ENCODE data around the gene IFI35.

Gene IFI35

GRCh38 chr17:43020789-43021740 is 14.5 kb downstream of the IFI35 start:
- DNase-seq (ENCODE audit: low read depth, low spot score) = no peak
- H3K27ac ChIP-seq = peak overlapping the region; percentile 61

- H3K27ac ChIP-seq = peak within 1 kb of the TSS; percentile 61
- no peak for DNase-seq (ENCODE audit: low read depth, low spot score)
Measured at GRCh38 chr17:43021741-43022512, 15.3 kb downstream of the IFI35 start, which contains the start of gene VAT1. TSS of gene VAT1 (minus strand) at chr17:43022385. CDS start at chr17:43022322, 63 bp downstream.

- no peak within 1 kb of the TSS for H3K27ac ChIP-seq
- DNase-seq (ENCODE audit: low read depth, low spot score) = peak; percentile 31
Measured at GRCh38 chr17:43024407-43025289, 18.1 kb downstream of the IFI35 start, which contains the start of gene RND2. TSS of gene RND2 (plus strand) at chr17:43025231. CDS start at chr17:43025348, 117 bp downstream.

GRCh38 chr17:43025290-43025657 is 18.7 kb downstream of the IFI35 start:
- DNase-seq (ENCODE audit: low read depth, low spot score) = no peak

GRCh38 chr17:43025766-43026537 is 19.4 kb downstream of the IFI35 start:
- DNase-seq (ENCODE audit: low read depth, low spot score) = no peak
- H3K27ac ChIP-seq = no peak overlapping the region

More at GRCh38 chr17:43025290-43025657, 18.7 kb downstream of the IFI35 start:
- H3K27ac ChIP-seq = no peak overlapping the region

- DNase-seq (ENCODE audit: low read depth, low spot score) = no peak
- H3K27ac ChIP-seq = no peak overlapping the region
Measured at GRCh38 chr17:43026595-43026994, 20.0 kb downstream of the IFI35 start.

- DNase-seq (ENCODE audit: low read depth, low spot score) = no peak
- H3K27ac ChIP-seq = no peak overlapping the region
Measured at GRCh38 chr17:43027091-43028032, 20.8 kb downstream of the IFI35 start.

- no peak for DNase-seq (ENCODE audit: low read depth, low spot score)
- H3K27ac ChIP-seq = no peak overlapping the region
Measured at GRCh38 chr17:43028221-43028861, 21.8 kb downstream of the IFI35 start.

- no peak overlapping the region for H3K27ac ChIP-seq
- DNase-seq (ENCODE audit: low read depth, low spot score) = no peak
Measured at GRCh38 chr17:43030137-43030767, 23.7 kb downstream of the IFI35 start.

GRCh38 chr17:43031666-43032065 is 25.1 kb downstream of the IFI35 start:
- H3K27ac ChIP-seq = no peak overlapping the region

GRCh38 chr17:43033948-43034881 is 27.6 kb downstream of the IFI35 start:
- no peak for DNase-seq (ENCODE audit: low read depth, low spot score)
- H3K27ac ChIP-seq = no peak overlapping the region

More at GRCh38 chr17:43031666-43032065, 25.1 kb downstream of the IFI35 start:
- no peak for DNase-seq (ENCODE audit: low read depth, low spot score)

- no peak for DNase-seq (ENCODE audit: low read depth, low spot score)
- H3K27ac ChIP-seq = no peak overlapping the region
Measured at GRCh38 chr17:43034894-43035293, 28.3 kb downstream of the IFI35 start.

- H3K27ac ChIP-seq = no peak overlapping the region
- DNase-seq (ENCODE audit: low read depth, low spot score) = no peak
Measured at GRCh38 chr17:43039646-43040045, 33.1 kb downstream of the IFI35 start.

- no peak for DNase-seq (ENCODE audit: low read depth, low spot score)
- no peak overlapping the region for H3K27ac ChIP-seq
Measured at GRCh38 chr17:43040655-43041054, 34.1 kb downstream of the IFI35 start.

- H3K27ac ChIP-seq = no peak overlapping the region
- no peak for DNase-seq (ENCODE audit: low read depth, low spot score)
Measured at GRCh38 chr17:43042025-43042628, 35.5 kb downstream of the IFI35 start.

- DNase-seq (ENCODE audit: low read depth, low spot score) = no peak
- no peak overlapping the region for H3K27ac ChIP-seq
Measured at GRCh38 chr17:43043307-43043706, 36.7 kb downstream of the IFI35 start.
